Endothelial cell of umbilical vein (primary cell): ENCODE data around the gene EFNA5.

Source experiments
- GATA2 ChIP-seq: IDR thresholded peaks from 2 replicates; pipeline ENCODE4 v1.7.0; 2011; ENCODE audit warnings: low read depth, mild to moderate bottlenecking, moderate library complexity, mixed read lengths, low read length; ENCODE audit not compliant: insufficient read length, insufficient read depth
- MYC ChIP-seq: IDR thresholded peaks from one replicate; pipeline ENCODE4 v1.6.1; 2011; ENCODE audit warnings: mild to moderate bottlenecking, low read depth, low read length
- POLR2A ChIP-seq: IDR thresholded peaks from 2 replicates; pipeline ENCODE4 v1.6.1; 2012; ENCODE audit warnings: low read depth, mild to moderate bottlenecking, control low read depth, low read length
- POLR2AphosphoS5 ChIP-seq: IDR thresholded peaks from 2 replicates; pipeline ENCODE4 v1.6.1; 2012; ENCODE audit warnings: low read depth, mild to moderate bottlenecking, control low read depth, low read length, moderate library complexity; ENCODE audit not compliant: insufficient read depth
- TF ChIP-seq, protein P1 (sequence below), 2 donors: IDR thresholded peaks; 1 replicate in 1 of 2; 2 replicates in 1 of 2; pipeline ENCODE4 v1.5.1; 2011; ENCODE audit warnings: low read length in 2 of 2, mild to moderate bottlenecking in 2 of 2, moderate library complexity in 2 of 2, control low read depth in 1 of 2, inconsistent platforms in 1 of 2, low read depth in 1 of 2; ENCODE audit not compliant: insufficient read depth in 1 of 2; ENCODE audit errors: extremely low read depth in 1 of 2

DNA sequence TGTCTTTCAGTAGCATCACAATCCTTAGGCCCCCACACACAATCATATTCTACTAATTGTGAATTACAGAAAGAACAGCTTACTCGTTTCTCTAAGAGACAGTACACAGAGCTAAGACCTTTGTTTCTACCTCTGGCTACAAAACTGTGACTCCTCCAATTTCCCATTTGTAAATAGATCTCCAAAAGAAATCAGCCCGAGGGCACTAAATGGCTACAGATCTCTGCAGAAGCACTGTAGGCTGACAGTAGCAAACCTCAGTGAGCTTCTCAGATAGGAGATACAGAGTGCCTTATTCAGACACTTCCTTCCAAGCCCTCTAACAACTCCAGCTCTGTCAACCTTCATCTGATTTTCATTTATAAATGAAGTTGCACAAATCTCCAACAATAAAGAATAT is 51.0 kb downstream of the EFNA5 start:
- TF ChIP-seq POLR2A (no peak), MYC (no peak), POLR2AphosphoS5 (no peak), GATA2 (no peak)
- TF ChIP-seq, protein P1, sequence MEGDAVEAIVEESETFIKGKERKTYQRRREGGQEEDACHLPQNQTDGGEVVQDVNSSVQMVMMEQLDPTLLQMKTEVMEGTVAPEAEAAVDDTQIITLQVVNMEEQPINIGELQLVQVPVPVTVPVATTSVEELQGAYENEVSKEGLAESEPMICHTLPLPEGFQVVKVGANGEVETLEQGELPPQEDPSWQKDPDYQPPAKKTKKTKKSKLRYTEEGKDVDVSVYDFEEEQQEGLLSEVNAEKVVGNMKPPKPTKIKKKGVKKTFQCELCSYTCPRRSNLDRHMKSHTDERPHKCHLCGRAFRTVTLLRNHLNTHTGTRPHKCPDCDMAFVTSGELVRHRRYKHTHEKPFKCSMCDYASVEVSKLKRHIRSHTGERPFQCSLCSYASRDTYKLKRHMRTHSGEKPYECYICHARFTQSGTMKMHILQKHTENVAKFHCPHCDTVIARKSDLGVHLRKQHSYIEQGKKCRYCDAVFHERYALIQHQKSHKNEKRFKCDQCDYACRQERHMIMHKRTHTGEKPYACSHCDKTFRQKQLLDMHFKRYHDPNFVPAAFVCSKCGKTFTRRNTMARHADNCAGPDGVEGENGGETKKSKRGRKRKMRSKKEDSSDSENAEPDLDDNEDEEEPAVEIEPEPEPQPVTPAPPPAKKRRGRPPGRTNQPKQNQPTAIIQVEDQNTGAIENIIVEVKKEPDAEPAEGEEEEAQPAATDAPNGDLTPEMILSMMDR (IDR thresholded peaks at IDR 0.05; ENCODE audit: extremely low read depth in 1 of 2, insufficient read depth in 1 of 2, low read depth in 1 of 2, low read length in 2 of 2): no peak
